Mononuclear cell (primary cell): ENCODE results near the gene FOXC2. TPM values are rescaled to one million over a fixed set of nuclear protein-coding genes. Genes with fewer than 3 reads are reported as not detected.

Source experiments
- H3K27me3 ChIP-seq: 2 replicates; pipeline ENCODE4 v1.6.0; 2011; ENCODE audit warnings: low read length, control low read depth; ENCODE audit not compliant: insufficient read depth
- H3K4me1 ChIP-seq: 2 replicates; pipeline ENCODE4 v1.5.1; 2011; ENCODE audit warnings: mild to moderate bottlenecking, low read length, control low read depth; ENCODE audit not compliant: insufficient read depth
- H3K4me3 ChIP-seq: 2 replicates; pipeline ENCODE4 v1.5.1; 2011; ENCODE audit warnings: mild to moderate bottlenecking, low read length, moderate library complexity
- H3K9me3 ChIP-seq: 2 replicates; pipeline ENCODE4 v1.5.1; 2011; ENCODE audit warnings: low read depth, mild to moderate bottlenecking, control low read depth, low read length
- total RNA-seq: library from RNA; depleted of rRNA; stranded (reverse); fragments of >200 nt; gene quantifications from one replicate; pipeline ENCODE4 v1.2.3, GENCODE V29; 2012

FOXC2 gene
- total RNA-seq, 1 donor, result not detected

- no peak overlapping the region for H3K4me3 ChIP-seq
- H3K27me3 ChIP-seq, result no peaks in the 10 kb centered on the region
- no peaks in the 10 kb centered on the region for H3K9me3 ChIP-seq
- H3K4me1 ChIP-seq, result no peaks in the 10 kb centered on the region
Measured at GRCh38 chr16:86542756-86543750, 23.6 kb upstream of the FOXC2 start.

GRCh38 chr16:86545481-86545880, 21.1 kb upstream of the FOXC2 start:
- Histone ChIP-seq H3K27me3 (no peaks in the 10 kb centered on the region), H3K4me3 (no peak overlapping the region), H3K9me3 (no peaks in the 10 kb centered on the region), H3K4me1 (no peaks in the 10 kb centered on the region)

- Histone ChIP-seq H3K27me3 (no peaks in the 10 kb centered on the region), H3K4me3 (no peak overlapping the region), H3K4me1 (no peaks in the 10 kb centered on the region), H3K9me3 (no peaks in the 10 kb centered on the region)
Measured at GRCh38 chr16:86545954-86546637, 20.5 kb upstream of the FOXC2 start.

GRCh38 chr16:86546638-86547013, 20.0 kb upstream of the FOXC2 start:
- H3K27me3 ChIP-seq, result no peaks in the 10 kb centered on the region
- no peaks in the 10 kb centered on the region for H3K9me3 ChIP-seq
- no peaks in the 10 kb centered on the region for H3K4me1 ChIP-seq
- H3K4me3 ChIP-seq, result no peak overlapping the region

- no peak overlapping the region for H3K4me3 ChIP-seq
- H3K4me1 ChIP-seq, result no peaks in the 10 kb centered on the region
- H3K9me3 ChIP-seq, result no peaks in the 10 kb centered on the region
- H3K27me3 ChIP-seq, result no peaks in the 10 kb centered on the region
Measured at GRCh38 chr16:86547286-86547685, 19.3 kb upstream of the FOXC2 start.

GRCh38 chr16:86549076-86549892, 17.3 kb upstream of the FOXC2 start:
- H3K4me3 ChIP-seq, result no peak overlapping the region
- no peaks in the 10 kb centered on the region for H3K27me3 ChIP-seq
- H3K9me3 ChIP-seq, result no peaks in the 10 kb centered on the region
- H3K4me1 ChIP-seq, result peaks cover 4% of the 10 kb centered on the region

GRCh38 chr16:86549893-86550190, 16.8 kb upstream of the FOXC2 start:
- H3K4me1 ChIP-seq, result peaks cover 8% of the 10 kb centered on the region
- no peak overlapping the region for H3K4me3 ChIP-seq
- no peaks in the 10 kb centered on the region for H3K9me3 ChIP-seq
- no peaks in the 10 kb centered on the region for H3K27me3 ChIP-seq

GRCh38 chr16:86550281-86550680, 16.3 kb upstream of the FOXC2 start:
- Histone ChIP-seq H3K4me3 (no peak overlapping the region), H3K9me3 (no peaks in the 10 kb centered on the region), H3K4me1 (peaks cover 8% of the 10 kb centered on the region), H3K27me3 (no peaks in the 10 kb centered on the region)

GRCh38 chr16:86553356-86553755, 13.3 kb upstream of the FOXC2 start:
- peaks cover 13% of the 10 kb centered on the region for H3K4me1 ChIP-seq
- no peaks in the 10 kb centered on the region for H3K9me3 ChIP-seq
- H3K27me3 ChIP-seq, result no peaks in the 10 kb centered on the region
- H3K4me3 ChIP-seq, result no peak overlapping the region

- peaks cover 13% of the 10 kb centered on the region for H3K4me1 ChIP-seq
- no peaks in the 10 kb centered on the region for H3K27me3 ChIP-seq
- no peaks in the 10 kb centered on the region for H3K9me3 ChIP-seq
- H3K4me3 ChIP-seq, result peak overlapping the region; percentile 94
Measured at GRCh38 chr16:86554599-86554916, 12.1 kb upstream of the FOXC2 start.

GRCh38 chr16:86554917-86555703, 11.5 kb upstream of the FOXC2 start, which contains the start of gene MTHFSD:
MTHFSD (minus strand) TSS chr16:86555235; CDS start chr16:86555184, 51 bp downstream.
- peaks cover 13% of the 10 kb centered on the region for H3K4me1 ChIP-seq

GRCh38 chr16:86555704-86556075, 10.9 kb upstream of the FOXC2 start:
- Histone ChIP-seq H3K9me3 (no peaks in the 10 kb centered on the region), H3K27me3 (no peaks in the 10 kb centered on the region), H3K4me1 (peaks cover 13% of the 10 kb centered on the region), H3K4me3 (peak overlapping the region; percentile 94)

More at GRCh38 chr16:86554917-86555703, 11.5 kb upstream of the FOXC2 start, which contains the start of gene MTHFSD:
- Histone ChIP-seq H3K4me3 (peak within 1 kb of the TSS; percentile 94), H3K27me3 (no peaks in the 10 kb centered on the region), H3K9me3 (no peaks in the 10 kb centered on the region)

- H3K9me3 ChIP-seq, result no peaks in the 10 kb centered on the region
- peaks cover 13% of the 10 kb centered on the region for H3K4me1 ChIP-seq
- H3K4me3 ChIP-seq, result no peak overlapping the region
- no peaks in the 10 kb centered on the region for H3K27me3 ChIP-seq
Measured at GRCh38 chr16:86556576-86556975, 10.1 kb upstream of the FOXC2 start.

- H3K4me1 ChIP-seq, result peaks cover 13% of the 10 kb centered on the region
Measured at GRCh38 chr16:86557587-86557986, 9.0 kb upstream of the FOXC2 start.

More at GRCh38 chr16:86557587-86557986, 9.0 kb upstream of the FOXC2 start:
- Histone ChIP-seq H3K4me3 (no peak overlapping the region), H3K27me3 (no peaks in the 10 kb centered on the region), H3K9me3 (no peaks in the 10 kb centered on the region)
